Gastrocnemius medialis (tissue), 4 donors: ENCODE results near the gene FOXC2.

Experiments
- CTCF ChIP-seq, 5 experiments: fragments of 450-650 bp in 3 of 5; fragments of 200-600 bp in 2 of 5; sonication (generic) in 2 of 5; IDR thresholded peaks in 4 of 5; conservative IDR thresholded peaks in 1 of 5; 1 replicate in 4 of 5; 2 replicates in 1 of 5; pipeline ENCODE4 v1.5.1; 2016 to 2019; ENCODE audit warnings: antibody characterized with exemption in 5 of 5, mild to moderate bottlenecking in 3 of 5, moderate library complexity in 3 of 5
- POLR2A ChIP-seq, 2 donors: fragments of 450-650 bp; IDR thresholded peaks; one replicate each; pipeline ENCODE4 v1.6.1; 2017; ENCODE audit warnings: antibody characterized with exemption in 2 of 2, mild to moderate bottlenecking in 2 of 2, moderate library complexity in 2 of 2

GRCh38 chr16:86597126-86597879, 30.7 kb downstream of the FOXC2 start:
- TF ChIP-seq CTCF (IDR thresholded peaks at IDR 0.05 in 4 of 5, conservative IDR thresholded peaks at IDR 0.05 in 1 of 5) (no peak), POLR2A (IDR thresholded peaks at IDR 0.05) (no peak)
